ENCODE measurements around the gene EDRF1. TPM values are rescaled to one million over a fixed set of nuclear protein-coding genes. Genes with fewer than 3 reads are reported as not detected.
"Not testable (repeated sequence)": the region's sequence is repeated elsewhere in the genome, so short reads cannot be mapped to it uniquely, and the experiment has no call there.

Gene EDRF1
- total RNA-seq, 3 donors from 2014 or later (not counting 1 experiment from before 2014, with no cell fraction given): 40.6 to 66.2 (median 57.5) TPM

GRCh38 chr10:125709553-125710474 lies 9.7 kb upstream of the EDRF1 start:
- DNase-seq (no peak), ATAC-seq (peak in 1 of 3 donors; percentile 29)
- no peaks in the 10 kb centered on the region for H3K36me3 ChIP-seq (ENCODE audit: control insufficient read depth, insufficient read depth, low read length)
- H3K27me3 Mint-ChIP-seq (ENCODE audit: low read depth in 2 of 2): peaks cover 0 to 2% of the 10 kb centered on the region in 2 donors
- intact Hi-C loops (cut with micrococcal nuclease): no loop called here
- H3K27ac Mint-ChIP-seq: no peak overlapping the region
- peaks cover 3 to 7% of the 10 kb centered on the region in 2 donors for H3K9me3 Mint-ChIP-seq
- H3K27ac ChIP-seq (ENCODE audit: low read length): no peak overlapping the region
- H3K27me3 ChIP-seq (ENCODE audit: control insufficient read depth, insufficient read depth, low read length): no peaks in the 10 kb centered on the region
- 47% methylated on average over 11 of the region's 12 CpGs for WGBS (ENCODE audit: insufficient coverage)
- H3K4me3 Mint-ChIP-seq: peak overlapping the region; percentile 17
- no peak overlapping the region for H3K4me3 ChIP-seq (ENCODE audit: low read length)
- peaks cover 7 to 16% of the 10 kb centered on the region in 2 donors for H3K4me1 Mint-ChIP-seq
- H3K9me3 ChIP-seq (ENCODE audit: control insufficient read depth, insufficient read depth, low read length): peaks cover 11% of the 10 kb centered on the region
- TF ChIP-seq CTCF (IDR thresholded peaks at IDR 0.05): no peak
- H3K36me3 Mint-ChIP-seq: peaks cover 7% of the 10 kb centered on the region
- H3K4me1 ChIP-seq (ENCODE audit: control insufficient read depth, insufficient read depth, low read length): no peaks in the 10 kb centered on the region

DNA sequence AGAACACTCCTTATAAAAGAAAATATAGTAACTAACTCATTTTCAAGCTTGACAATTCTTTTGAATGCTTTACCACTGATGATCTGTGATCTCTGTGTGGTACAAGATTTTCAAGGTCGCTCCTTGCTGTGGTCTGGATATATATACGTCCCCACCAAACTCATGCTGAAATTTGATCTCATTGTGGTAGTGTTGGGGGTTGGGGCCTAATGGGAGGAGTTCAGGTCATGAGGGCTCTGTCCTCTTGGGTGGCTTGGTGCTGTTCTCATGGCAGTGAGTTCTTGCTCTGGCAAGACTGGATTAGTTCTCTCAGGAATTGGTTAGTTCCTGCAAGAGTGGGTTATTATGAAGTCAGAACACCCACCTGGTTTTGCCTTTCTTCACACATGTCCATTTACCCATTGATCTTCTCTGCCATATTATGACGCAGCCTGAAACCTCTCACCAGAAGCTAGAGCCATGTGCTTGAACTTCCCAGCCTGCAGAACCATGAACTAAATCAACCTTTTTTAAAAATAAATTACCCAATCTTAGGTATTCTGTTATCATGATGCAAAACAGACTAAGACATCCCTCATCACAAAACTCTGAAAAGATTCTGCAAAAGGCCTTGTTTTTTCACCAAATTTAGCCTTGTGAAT lies 8.3 kb upstream of the EDRF1 start:
- no peak overlapping the region for H3K4me3 Mint-ChIP-seq
- no peaks in the 10 kb centered on the region for H3K27me3 ChIP-seq (ENCODE audit: control insufficient read depth, insufficient read depth, low read length)
- peaks cover 7% of the 10 kb centered on the region for H3K36me3 Mint-ChIP-seq
- TF ChIP-seq CTCF (IDR thresholded peaks at IDR 0.05): no peak
- peaks cover 7 to 16% of the 10 kb centered on the region in 2 donors for H3K4me1 Mint-ChIP-seq
- H3K27ac Mint-ChIP-seq: no peak overlapping the region
- intact Hi-C loops (cut with micrococcal nuclease): no loop called here
- peaks cover 3 to 7% of the 10 kb centered on the region in 2 donors for H3K9me3 Mint-ChIP-seq
- H3K36me3 ChIP-seq (ENCODE audit: control insufficient read depth, insufficient read depth, low read length): no peaks in the 10 kb centered on the region
- ATAC-seq: no peak
- WGBS (ENCODE audit: insufficient coverage): 73% methylated on average over 3 of the region's 3 CpGs
- no peak for DNase-seq
- H3K4me1 ChIP-seq (ENCODE audit: control insufficient read depth, insufficient read depth, low read length): no peaks in the 10 kb centered on the region
- H3K4me3 ChIP-seq (ENCODE audit: low read length): no peak overlapping the region
- peaks cover 0 to under 1% of the 10 kb centered on the region in 2 donors for H3K27me3 Mint-ChIP-seq (ENCODE audit: low read depth in 2 of 2)
- H3K27ac ChIP-seq (ENCODE audit: low read length): no peak overlapping the region
- peaks cover 11% of the 10 kb centered on the region for H3K9me3 ChIP-seq (ENCODE audit: control insufficient read depth, insufficient read depth, low read length)

DNA sequence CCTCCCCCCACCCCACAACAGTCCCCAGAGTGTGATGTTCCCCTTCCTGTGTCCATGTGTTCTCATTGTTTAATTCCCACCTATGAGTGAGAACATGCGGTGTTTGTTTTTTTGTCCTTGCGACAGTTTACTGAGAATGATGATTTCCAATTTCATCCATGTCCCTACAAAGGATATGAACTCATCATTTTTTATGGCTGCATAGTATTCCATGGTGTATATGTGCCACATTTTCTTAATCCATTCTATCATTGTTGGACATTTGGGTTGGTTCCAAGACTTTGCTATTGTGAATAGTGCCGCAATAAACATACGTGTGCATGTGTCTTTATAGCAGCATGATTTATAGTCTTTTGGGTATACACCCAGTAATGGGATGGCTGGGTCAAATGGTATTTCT lies 4.8 kb upstream of the EDRF1 start:
- H3K4me1 Mint-ChIP-seq: peaks cover 13 to 15% of the 10 kb centered on the region in 2 donors
- H3K4me3 ChIP-seq (ENCODE audit: low read length); DNase-seq; H3K36me3 Mint-ChIP-seq; H3K9me3 Mint-ChIP-seq; H3K4me3 Mint-ChIP-seq; H3K27me3 ChIP-seq (ENCODE audit: control insufficient read depth, insufficient read depth, low read length); H3K27ac ChIP-seq (ENCODE audit: low read length); H3K36me3 ChIP-seq (ENCODE audit: control insufficient read depth, insufficient read depth, low read length); H3K27me3 Mint-ChIP-seq (ENCODE audit: low read depth in 2 of 2); ATAC-seq; H3K27ac Mint-ChIP-seq; intact Hi-C loops (cut with micrococcal nuclease): not testable (repeated sequence)
- Histone ChIP-seq H3K9me3 (ENCODE audit: control insufficient read depth, insufficient read depth, low read length) (peaks cover 11% of the 10 kb centered on the region), H3K4me1 (ENCODE audit: control insufficient read depth, insufficient read depth, low read length) (peaks cover 12% of the 10 kb centered on the region)
- no CpG with 5 or more reads among the region's 4 CpGs for WGBS (ENCODE audit: insufficient coverage)

DNA sequence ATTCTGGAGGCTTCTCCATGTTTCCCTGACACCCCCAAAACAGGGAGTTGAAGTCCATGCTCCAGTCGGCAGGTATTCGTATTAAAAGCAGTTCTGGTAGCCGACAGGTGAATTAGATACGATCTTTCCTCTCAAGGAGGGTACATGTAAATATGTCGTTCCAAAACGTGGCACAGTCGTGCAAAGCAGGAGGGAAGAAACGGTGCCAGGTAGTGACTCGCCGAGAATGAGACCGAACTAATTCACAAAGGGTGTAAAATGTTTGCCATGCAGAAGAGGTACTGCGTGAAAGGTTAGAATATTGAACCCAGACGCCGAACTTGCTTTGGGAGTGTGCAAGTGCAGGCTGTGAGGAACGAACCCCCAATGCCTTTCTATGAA lies 483 bp downstream of the EDRF1 start:
- peak overlapping the region; percentile 97 for H3K4me3 Mint-ChIP-seq
- ATAC-seq (no peak), DNase-seq (no peak)
- peaks cover 12% of the 10 kb centered on the region for H3K36me3 Mint-ChIP-seq
- Histone ChIP-seq H3K27ac (ENCODE audit: low read length) (peak overlapping the region; percentile 89), H3K27me3 (ENCODE audit: control insufficient read depth, insufficient read depth, low read length) (no peaks in the 10 kb centered on the region), H3K4me3 (ENCODE audit: low read length) (peak overlapping the region; percentile 84), H3K4me1 (ENCODE audit: control insufficient read depth, insufficient read depth, low read length) (peaks cover 23% of the 10 kb centered on the region), H3K9me3 (ENCODE audit: control insufficient read depth, insufficient read depth, low read length) (no peaks in the 10 kb centered on the region), H3K36me3 (ENCODE audit: control insufficient read depth, insufficient read depth, low read length) (peaks cover 36% of the 10 kb centered on the region)
- no peaks in the 10 kb centered on the region for H3K9me3 Mint-ChIP-seq
- H3K4me1 Mint-ChIP-seq: peaks cover 12 to 30% of the 10 kb centered on the region in 2 donors
- 1% methylated on average over 15 of the region's 15 CpGs for WGBS (ENCODE audit: insufficient coverage)
- no peak for TF ChIP-seq CTCF (IDR thresholded peaks at IDR 0.05)
- no peaks in the 10 kb centered on the region for H3K27me3 Mint-ChIP-seq (ENCODE audit: low read depth in 2 of 2)
- H3K27ac Mint-ChIP-seq: peak overlapping the region; percentile 92 to 96
- intact Hi-C loops (cut with micrococcal nuclease): no loop called here

Data from natural killer cell (primary cell).